ENCODE measurements around the gene CRAMP1. TPM values are rescaled to one million over a fixed set of nuclear protein-coding genes. Genes with fewer than 3 reads are reported as not detected.

CRAMP1 gene
- total RNA-seq: 10 to 100 TPM; 54.8 to 65.1 TPM
- 54.1 TPM for polyA plus RNA-seq (ENCODE audit: insufficient read depth, low read depth, low replicate concordance)
- long read RNA-seq, donor 1, partial matches to known transcripts: 0 of 2 reads
- long read RNA-seq, donor 1, other reads (novel, unspliced or antisense): 0 of 2 reads
- long read RNA-seq, donor 2: 0 reads

- Histone ChIP-seq H3K27ac (peak within 1 kb of the TSS; percentile 87 to 90), H3K4me3 (peak within 1 kb of the TSS; percentile 86 to 93), H3K4me1 (peaks cover 13% of the 10 kb centered on the region), H3K9me3 (no peaks in the 10 kb centered on the region), H3K36me3 (ENCODE audit: low read depth, missing control alignments) (no peaks in the 10 kb centered on the region), H3K27me3 (no peaks in the 10 kb centered on the region)
- intact Hi-C loops (cut with DNase I; ENCODE audit: low total_unique reads): loop anchor here (5.0 to 10.0 kb wide), 2 partner anchors 78 to 120 kb away; partner anchors contain the start of genes TELO2 and TMEM204
- DNase-seq: peak; percentile 29
- 1% methylated on average over 64 of the region's 101 CpGs; no CpG with 5 or more reads in 1 of the 2 donors for WGBS, 2 donors
- no peak for TF ChIP-seq CTCF (IDR thresholded peaks at IDR 0.05)
- TF ChIP-seq POLR2A (IDR thresholded peaks at IDR 0.05): no peak
These were observed at the start of gene CRAMP1 for GRCh38 chr16:1612320-1613111. Gene CRAMP1 (plus strand): TSS chr16:1612360. CDS start chr16:1614640, 2,280 bp downstream.

- WGBS, 2 donors: 95% methylated on average over 20 of the region's 20 CpGs
- no peaks in the 10 kb centered on the region for H3K27me3 ChIP-seq
- TF ChIP-seq CTCF (IDR thresholded peaks at IDR 0.05): no peak
- TF ChIP-seq POLR2A (IDR thresholded peaks at IDR 0.05): no peak
- intact Hi-C loops (cut with DNase I; ENCODE audit: low total_unique reads): no loop called here
- no peaks in the 10 kb centered on the region for H3K4me1 ChIP-seq
- no peak for DNase-seq
- no peak overlapping the region for H3K27ac ChIP-seq
- H3K4me3 ChIP-seq: no peak overlapping the region
- no peaks in the 10 kb centered on the region for H3K36me3 ChIP-seq (ENCODE audit: low read depth, missing control alignments)
- no peaks in the 10 kb centered on the region for H3K9me3 ChIP-seq
These were observed 48.4 kb upstream of the CRAMP1 start for GRCh38 chr16:1563786-1564185.

GRCh38 chr16:1564325-1564724, 47.8 kb upstream of the CRAMP1 start:
- H3K27ac ChIP-seq: no peak overlapping the region

DNA sequence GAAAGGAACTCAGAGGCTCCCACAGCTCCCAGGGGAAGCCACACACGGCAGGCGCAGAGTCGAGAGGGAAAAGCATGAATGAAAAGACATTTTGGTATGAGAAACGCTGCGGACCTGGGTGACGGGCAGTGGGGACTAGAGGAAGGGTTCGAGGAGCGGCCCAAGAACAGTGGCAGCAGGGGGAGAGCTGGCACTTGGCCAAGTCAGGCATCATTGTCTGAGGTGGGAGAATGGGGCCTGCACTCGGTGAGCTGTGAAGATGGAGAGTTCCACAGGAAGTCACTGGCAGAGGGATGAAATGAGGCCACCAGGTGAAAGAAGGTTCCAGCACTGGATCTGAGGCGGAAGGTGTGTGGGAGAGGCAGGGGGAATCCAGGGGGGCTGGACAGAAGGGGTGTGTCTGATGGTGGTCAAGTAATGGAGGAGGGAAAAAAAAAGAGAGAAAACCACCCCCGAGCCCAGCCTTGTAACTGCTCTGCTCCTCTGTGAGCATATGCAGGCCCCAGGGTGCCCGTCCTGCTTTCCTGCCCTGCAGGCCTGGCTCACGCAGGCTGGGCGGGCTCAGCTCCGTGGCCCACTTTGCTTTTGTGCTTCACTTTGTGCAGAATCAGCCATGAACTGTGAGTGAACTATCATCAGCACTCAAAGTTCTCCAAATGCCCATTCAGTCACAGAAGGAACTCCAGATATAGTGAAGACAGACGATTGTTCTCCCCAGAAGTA, 46.9 kb upstream of the CRAMP1 start:
- WGBS, 2 donors: 88 to 89% methylated on average over 16 of the region's 16 CpGs
- Histone ChIP-seq H3K9me3 (no peaks in the 10 kb centered on the region), H3K4me1 (no peaks in the 10 kb centered on the region), H3K4me3 (no peak overlapping the region), H3K27ac (no peak overlapping the region), H3K27me3 (no peaks in the 10 kb centered on the region), H3K36me3 (ENCODE audit: low read depth, missing control alignments) (no peaks in the 10 kb centered on the region)
- DNase-seq: no peak
- TF ChIP-seq CTCF (IDR thresholded peaks at IDR 0.05) (no peak), POLR2A (IDR thresholded peaks at IDR 0.05) (no peak)
- intact Hi-C loops (cut with DNase I; ENCODE audit: low total_unique reads): no loop called here

More at GRCh38 chr16:1564325-1564724, 47.8 kb upstream of the CRAMP1 start:
- DNase-seq: no peak
- Histone ChIP-seq H3K4me3 (no peak overlapping the region), H3K27me3 (no peaks in the 10 kb centered on the region), H3K9me3 (no peaks in the 10 kb centered on the region), H3K4me1 (no peaks in the 10 kb centered on the region), H3K36me3 (ENCODE audit: low read depth, missing control alignments) (no peaks in the 10 kb centered on the region)
- TF ChIP-seq CTCF (IDR thresholded peaks at IDR 0.05): peak in 1 of 3 experiments; percentile 38
- TF ChIP-seq POLR2A (IDR thresholded peaks at IDR 0.05): no peak
- WGBS, 2 donors: 83 to 87% methylated on average over 9 of the region's 9 CpGs
- intact Hi-C loops (cut with DNase I; ENCODE audit: low total_unique reads): no loop called here
